Left ventricle myocardium inferior (tissue), 1 donor: ENCODE results near the gene ABR. TPM values are rescaled to one million over a fixed set of nuclear protein-coding genes. Genes with fewer than 3 reads are reported as not detected.

Experiments
- DNase-seq: peaks from one replicate; pipeline ENCODE4 v3.0.0-alpha.2; 2020
- H3K27ac ChIP-seq: fragments of 200-600 bp; replicated peaks from 2 replicates; pipeline ENCODE4 v1.8.0; 2021
- H3K27me3 ChIP-seq: fragments of 200-600 bp; 2 replicates; pipeline ENCODE4 v1.8.0; 2021; ENCODE audit warnings: low read depth
- H3K36me3 ChIP-seq: fragments of 200-600 bp; 2 replicates; pipeline ENCODE4 v1.8.0; 2021
- H3K4me1 ChIP-seq: fragments of 200-600 bp; 2 replicates; pipeline ENCODE4 v1.8.0; 2021
- H3K4me3 ChIP-seq: fragments of 200-600 bp; 2 replicates; pipeline ENCODE4 v1.8.0; 2021; ENCODE audit warnings: mild to moderate bottlenecking, moderate library complexity
- H3K9me3 ChIP-seq: fragments of 200-600 bp; replicated peaks from 2 replicates; pipeline ENCODE4 v1.8.0; 2021
- CTCF ChIP-seq: fragments of 200-600 bp; IDR thresholded peaks from 2 replicates; pipeline ENCODE4 v1.8.0; 2021; ENCODE audit warnings: antibody characterized with exemption, mild to moderate bottlenecking, borderline replicate concordance
- intact Hi-C: fragments of 100-400 bp; cut with micrococcal nuclease; formaldehyde crosslinking; loops from one replicate; pipeline ENCODE4 v1.11.0; 2022
- total RNA-seq: library from RNA; stranded (reverse); fragmentation: NEBNext Ultra II Directional; extraction: Animal tissue kit (Norgen Biotek cat#: 25700); gene quantifications from one replicate; pipeline ENCODE4 v1.2.1, GENCODE V29; 2021
- donor health status: DM: no; HTN: yes; CAD: no; lungs with severe emphysema.

The ABR gene
- total RNA-seq, 1 donor from 2014 or later, result 170 TPM

DNA sequence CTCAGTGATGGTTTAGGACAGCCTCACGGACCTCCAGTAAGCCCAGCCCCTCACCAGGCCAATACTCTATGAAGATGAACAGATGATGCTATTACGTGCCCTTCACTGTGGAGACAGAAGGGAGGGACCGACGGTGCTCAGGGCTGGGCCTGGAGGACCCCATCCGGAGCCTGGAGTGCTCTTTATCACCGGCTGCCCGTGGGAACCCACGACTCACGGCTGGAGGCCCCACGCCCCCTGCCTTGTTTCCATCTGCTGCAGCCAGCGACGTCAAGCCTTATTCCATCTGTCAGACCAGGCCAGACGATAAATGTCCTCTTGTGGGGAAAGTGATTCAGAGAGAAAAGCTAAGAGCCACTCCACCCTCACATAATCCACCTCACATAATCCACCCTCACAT lies 186.8 kb downstream of the ABR start:
- Histone ChIP-seq H3K36me3 (no peaks in the 10 kb centered on the region), H3K4me1 (peaks cover 14% of the 10 kb centered on the region), H3K27me3 (no peaks in the 10 kb centered on the region), H3K4me3 (no peak overlapping the region), H3K9me3 (no peaks in the 10 kb centered on the region), H3K27ac (no peak overlapping the region)
- no peak for TF ChIP-seq CTCF
- DNase-seq, result no peak
- intact Hi-C loops, result no loop called here

DNA sequence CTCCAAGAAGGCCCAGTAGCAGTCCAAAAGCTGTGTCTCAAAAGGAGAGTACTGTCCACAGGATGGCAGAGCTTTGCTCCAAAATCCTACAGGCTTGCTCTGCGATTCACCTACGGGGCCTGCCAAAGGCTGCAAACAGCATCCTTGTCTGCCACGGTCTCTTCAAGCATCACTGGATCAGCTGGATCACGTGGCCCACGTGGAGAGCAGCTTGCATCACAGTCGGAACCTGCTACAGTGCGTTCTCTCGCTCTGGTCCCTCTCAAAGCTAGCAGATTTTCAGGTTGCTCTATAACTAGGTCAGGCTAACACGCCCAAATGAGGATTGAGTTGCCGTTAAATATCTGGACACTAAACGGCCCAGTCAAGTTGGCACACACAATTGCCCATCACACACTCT lies 191.2 kb downstream of the ABR start:
- H3K4me3 ChIP-seq, result no peak overlapping the region
- intact Hi-C loops, result no loop called here
- DNase-seq, result no peak
- no peaks in the 10 kb centered on the region for H3K36me3 ChIP-seq
- no peak overlapping the region for H3K27ac ChIP-seq
- TF ChIP-seq CTCF, result no peak
- no peaks in the 10 kb centered on the region for H3K9me3 ChIP-seq
- no peaks in the 10 kb centered on the region for H3K27me3 ChIP-seq
- H3K4me1 ChIP-seq, result no peaks in the 10 kb centered on the region

GRCh38 chr17:987931-988330 lies 191.8 kb downstream of the ABR start:
- Histone ChIP-seq H3K27me3 (no peaks in the 10 kb centered on the region), H3K4me3 (no peak overlapping the region), H3K9me3 (no peaks in the 10 kb centered on the region), H3K4me1 (no peaks in the 10 kb centered on the region), H3K27ac (no peak overlapping the region), H3K36me3 (no peaks in the 10 kb centered on the region)
- no peak for TF ChIP-seq CTCF
- no peak for DNase-seq
- intact Hi-C loops, result no loop called here

DNA sequence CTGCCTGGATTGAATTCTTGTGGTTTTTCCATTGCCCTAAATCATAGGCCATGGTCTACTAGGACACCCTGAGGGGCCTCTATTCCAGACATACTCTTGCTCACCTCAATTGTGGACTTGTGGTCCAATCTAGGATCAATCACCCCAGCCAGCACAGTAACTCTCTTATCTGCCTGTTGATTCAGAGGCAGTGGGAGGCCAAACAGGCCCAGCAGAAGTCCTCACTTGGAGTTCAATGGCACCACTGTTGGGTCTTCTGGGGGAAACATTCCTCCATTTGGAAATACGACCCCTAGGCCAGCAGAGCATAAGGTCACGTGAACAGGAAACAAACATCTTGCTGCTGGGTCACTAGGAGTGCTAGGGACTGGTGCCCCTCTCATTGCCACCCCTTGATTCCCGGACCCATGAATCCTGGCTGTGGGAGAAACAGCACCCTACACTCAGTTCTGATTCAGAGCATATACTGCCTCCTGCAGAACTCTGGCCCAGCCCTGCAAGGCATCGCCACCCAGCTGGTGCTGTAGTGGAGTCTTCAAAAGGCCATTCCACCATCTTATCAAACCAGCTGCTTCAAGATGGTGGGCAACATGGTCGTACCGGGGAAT lies 193.4 kb downstream of the ABR start:
- no peaks in the 10 kb centered on the region for H3K4me1 ChIP-seq
- H3K4me3 ChIP-seq, result no peak overlapping the region
- no peaks in the 10 kb centered on the region for H3K36me3 ChIP-seq
- no peak for DNase-seq
- no peak for TF ChIP-seq CTCF
- intact Hi-C loops, result no loop called here
- no peaks in the 10 kb centered on the region for H3K27me3 ChIP-seq
- no peaks in the 10 kb centered on the region for H3K9me3 ChIP-seq
- no peak overlapping the region for H3K27ac ChIP-seq

DNA sequence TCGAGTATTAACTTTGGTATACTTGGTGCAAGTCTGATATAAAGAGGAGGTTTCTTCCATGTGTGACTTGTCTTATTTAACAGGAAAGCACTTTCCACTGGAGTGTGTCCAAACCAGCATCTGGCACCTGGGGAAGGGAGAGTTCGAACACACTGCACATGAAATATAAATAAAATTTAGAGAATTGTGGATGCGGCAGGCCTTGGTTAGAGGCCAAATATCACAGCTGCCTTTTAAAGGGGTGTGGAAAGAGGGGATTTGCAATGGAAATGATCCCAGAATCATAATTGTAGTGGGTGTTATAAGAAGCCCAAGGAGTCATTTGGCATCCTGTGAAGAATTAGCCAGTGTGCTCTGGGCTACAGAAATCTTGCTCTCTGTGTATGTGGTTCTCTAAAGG lies 195.9 kb downstream of the ABR start:
- Histone ChIP-seq H3K4me1 (peaks cover 15% of the 10 kb centered on the region), H3K4me3 (no peak overlapping the region), H3K27me3 (no peaks in the 10 kb centered on the region), H3K27ac (no peak overlapping the region), H3K9me3 (no peaks in the 10 kb centered on the region), H3K36me3 (no peaks in the 10 kb centered on the region)
- TF ChIP-seq CTCF, result no peak
- intact Hi-C loops, result no loop called here
- no peak for DNase-seq
